IMR-90 (cell line): Measurements from ENCODE around the gene TNK1. TPM values are rescaled to one million over a fixed set of nuclear protein-coding genes. Genes with fewer than 3 reads are reported as not detected.
A peak's percentile ranks its signal among the peaks of the same experiment; 100 is the strongest.

Source experiments
- ATAC-seq: fragments of 200-7000 bp; cut with Tn5 transposase; 2 replicates; pipeline ENCODE4 v1.9.1; 2020; ENCODE audit warnings: low read depth, mild to moderate bottlenecking, moderate library complexity
- BruUV-seq: library from RNA; stranded (reverse); fragments of 400-500 nt; replicated peaks from 2 replicates; lab custom pipeline; 2021; lab: Mats Ljungman, UMichigan
- CTCF ChIA-PET: fragments of 300-600 bp; formaldehyde crosslinking; extraction: SDS; loops from one replicate; lab custom pipeline; 2021; ENCODE audit warnings: antibody characterized with exemption; lab: Yijun Ruan, JAX
- POLR2A ChIA-PET: fragments of 300-600 bp; sonication (Branson Sonifier 250); formaldehyde crosslinking; loops from one replicate; lab custom pipeline; 2022; ENCODE audit warnings: antibody characterized with exemption; ENCODE audit not compliant: unreplicated experiment; lab: Charles Lee
- DNase-seq: peaks from one replicate; pipeline ENCODE4 v3.0.0; 2013
- H2AFZ ChIP-seq: replicated peaks from 2 replicates; pipeline ENCODE3; 2013; ENCODE audit warnings: low read length, mild to moderate bottlenecking; ENCODE audit not compliant: poor library complexity
- H2AK5ac ChIP-seq: 2 replicates; pipeline ENCODE4 v1.6.1; 2013; ENCODE audit warnings: low read depth, low read length, inconsistent platforms
- H2AK9ac ChIP-seq: replicated peaks from 2 replicates; pipeline ENCODE3; 2013; ENCODE audit warnings: mild to moderate bottlenecking, low read depth, low read length, moderate library complexity; ENCODE audit not compliant: poor library complexity
- H2BK120ac ChIP-seq: 2 replicates; pipeline ENCODE4 v1.6.1; 2013; ENCODE audit warnings: low read depth, low read length, inconsistent platforms
- H2BK15ac ChIP-seq: 3 replicates; pipeline ENCODE4 v1.6.1; 2013; ENCODE audit warnings: low read depth, low read length, inconsistent platforms
- H2BK20ac ChIP-seq: 2 replicates; pipeline ENCODE4 v1.6.1; 2013; ENCODE audit warnings: low read depth, mild to moderate bottlenecking, inconsistent platforms, low read length, moderate library complexity
- H2BK5ac ChIP-seq: 2 replicates; pipeline ENCODE4 v1.6.1; 2013; ENCODE audit warnings: mild to moderate bottlenecking, low read depth, low read length, inconsistent platforms; ENCODE audit not compliant: poor library complexity, severe bottlenecking
- H3K14ac ChIP-seq: replicated peaks from 2 replicates; pipeline ENCODE4 v1.6.1; 2013; ENCODE audit warnings: low read depth, low read length, inconsistent platforms
- H3K18ac ChIP-seq: 2 replicates; pipeline ENCODE4 v1.6.1; 2013; ENCODE audit warnings: low read depth, low read length, control low read depth
- H3K23ac ChIP-seq: 2 replicates; pipeline ENCODE4 v1.6.1; 2013; ENCODE audit warnings: low read depth, low read length, inconsistent platforms
- H3K27ac ChIP-seq: 2 replicates; pipeline ENCODE4 v1.5.1; 2013; ENCODE audit warnings: mild to moderate bottlenecking, control low read depth, low read length; ENCODE audit not compliant: insufficient read depth
- H3K27me3 ChIP-seq: 2 replicates; pipeline ENCODE4 v1.6.1; 2013; ENCODE audit warnings: low read length; ENCODE audit not compliant: control insufficient read depth, insufficient read depth
- H3K36me3 ChIP-seq: 2 replicates; pipeline ENCODE4 v1.6.1; 2013; ENCODE audit warnings: low read length, mixed read lengths; ENCODE audit not compliant: control insufficient read depth, insufficient read depth
- H3K4ac ChIP-seq: 2 replicates; pipeline ENCODE4 v1.6.1; 2013; ENCODE audit warnings: low read depth, low read length, inconsistent platforms
- H3K4me1 ChIP-seq: 2 replicates; pipeline ENCODE4 v1.6.1; 2013; ENCODE audit warnings: low read length, mixed read lengths; ENCODE audit not compliant: control insufficient read depth, insufficient read depth
- H3K4me2 ChIP-seq: 2 replicates; pipeline ENCODE4 v1.6.1; 2013; ENCODE audit warnings: low read depth, mild to moderate bottlenecking, control low read depth, low read length, moderate library complexity
- H3K4me3 ChIP-seq: 2 replicates; pipeline ENCODE4 v1.5.1; 2013; ENCODE audit warnings: low read depth, mild to moderate bottlenecking, control low read depth, low read length, moderate library complexity; ENCODE audit not compliant: insufficient read depth
- H3K56ac ChIP-seq: 2 replicates; pipeline ENCODE4 v1.6.1; 2013; ENCODE audit warnings: low read length, inconsistent platforms; ENCODE audit not compliant: insufficient read depth; ENCODE audit errors: extremely low read depth
- H3K79me1 ChIP-seq, 2 experiments: 2 replicates each; pipeline ENCODE4 v1.6.1; 2013; ENCODE audit warnings: low read length in 2 of 2, inconsistent platforms in 1 of 2, low read depth in 1 of 2
- H3K9ac ChIP-seq: 2 replicates; pipeline ENCODE4 v1.6.1; 2013; ENCODE audit warnings: low read depth, low read length, control low read depth
- H3K9me1 ChIP-seq: 2 replicates; pipeline ENCODE4 v1.6.1; 2013; ENCODE audit warnings: low read length, inconsistent platforms; ENCODE audit not compliant: insufficient read depth
- H3K9me3 ChIP-seq: 2 replicates; pipeline ENCODE4 v1.6.1; 2013; ENCODE audit warnings: low read length; ENCODE audit not compliant: control insufficient read depth, insufficient read depth
- H4K20me1 ChIP-seq: 2 replicates; pipeline ENCODE4 v1.6.1; 2013; ENCODE audit warnings: low read length, inconsistent platforms; ENCODE audit not compliant: insufficient read depth
- H4K5ac ChIP-seq: 2 replicates; pipeline ENCODE4 v1.6.1; 2013; ENCODE audit warnings: mild to moderate bottlenecking, low read depth, low read length, control low read depth
- H4K8ac ChIP-seq, 2 experiments: 2 replicates each; pipeline ENCODE4 v1.6.1; 2013; ENCODE audit warnings: low read depth in 2 of 2, low read length in 2 of 2, control low read depth in 1 of 2, inconsistent platforms in 1 of 2
- H4K91ac ChIP-seq: 2 replicates; pipeline ENCODE4 v1.6.1; 2013; ENCODE audit warnings: low read depth, low read length, inconsistent platforms; ENCODE audit not compliant: insufficient read depth
- BHLHE40 ChIP-seq: fragments of 150-350 bp; IDR thresholded peaks from 2 replicates; pipeline ENCODE4 v1.6.1; 2016; ENCODE audit warnings: mild to moderate bottlenecking, low read depth, low read length
- CEBPB ChIP-seq: IDR thresholded peaks from 2 replicates; pipeline ENCODE4 v1.6.1; 2012; ENCODE audit warnings: low read depth, low read length, improper control_type of control experiment
- CHD1 ChIP-seq: IDR thresholded peaks from 2 replicates; pipeline ENCODE4 v1.6.1; 2012; ENCODE audit warnings: low read depth, low read length, improper control_type of control experiment
- FOS ChIP-seq: fragments of 150-350 bp; IDR thresholded peaks from 2 replicates; pipeline ENCODE4 v1.6.1; 2016; ENCODE audit warnings: low read depth, low read length
- MAFK ChIP-seq: IDR thresholded peaks from 2 replicates; pipeline ENCODE4 v1.6.1; 2012; ENCODE audit warnings: low read depth, low read length, improper control_type of control experiment
- MAZ ChIP-seq: IDR thresholded peaks from 2 replicates; pipeline ENCODE4 v1.6.1; 2012; ENCODE audit warnings: low read depth, mild to moderate bottlenecking, low read length, improper control_type of control experiment, moderate library complexity, borderline replicate concordance
- MXI1 ChIP-seq: IDR thresholded peaks from 2 replicates; pipeline ENCODE4 v1.6.1; 2012; ENCODE audit warnings: low read depth, mild to moderate bottlenecking, low read length, moderate library complexity, borderline replicate concordance
- NFE2L2 ChIP-seq: fragments of 150-350 bp; IDR thresholded peaks from 2 replicates; pipeline ENCODE4 v1.6.1; 2016; ENCODE audit warnings: low read depth, mild to moderate bottlenecking, low read length
- POLR2A ChIP-seq: IDR thresholded peaks from 2 replicates; pipeline ENCODE4 v1.6.1; 2012; ENCODE audit warnings: mild to moderate bottlenecking, low read depth, low read length
- RAD21 ChIP-seq: IDR thresholded peaks from 2 replicates; pipeline ENCODE4 v1.6.1; 2012; ENCODE audit warnings: low read length, improper control_type of control experiment
- RCOR1 ChIP-seq: IDR thresholded peaks from 2 replicates; pipeline ENCODE4 v1.6.1; 2012; ENCODE audit warnings: mild to moderate bottlenecking, low read length, improper control_type of control experiment; ENCODE audit not compliant: insufficient replicate concordance
- RFX5 ChIP-seq: IDR thresholded peaks from 2 replicates; pipeline ENCODE4 v1.8.0; 2012; ENCODE audit warnings: low read depth, mild to moderate bottlenecking, low read length, moderate library complexity
- SMC3 ChIP-seq: fragments of 150-350 bp; IDR thresholded peaks from 2 replicates; pipeline ENCODE4 v1.6.1; 2016; ENCODE audit warnings: low read depth, mild to moderate bottlenecking, antibody characterized with exemption, low read length, moderate library complexity
- WGBS, 2 experiments: methylation state at CpG; one replicate each; pipeline versions ENCODE4 v1.1.5 to v1.1.7; 2013; ENCODE audit warnings: missing lambda C conversion rate in 2 of 2; ENCODE audit not compliant: insufficient read length in 1 of 2; ENCODE audit errors: extremely low coverage in 2 of 2; 5-methylcytosine and 5-hydroxymethylcytosine counted together
- dilution Hi-C: fragments of 300-500 bp; cut with HindIII; formaldehyde crosslinking; loops from one replicate; pipeline ENCODE4 v1.14.3; 2018; ENCODE audit warnings: low sequenced_read_pairs; ENCODE audit not compliant: unreplicated experiment
- in situ Hi-C: fragments of 300-500 bp; cut with MboI; formaldehyde crosslinking; loops from 3 replicates; pipeline ENCODE4 v1.14.3; 2019; ENCODE audit warnings: low sequenced_read_pairs, inconsistent platforms, mixed read lengths
- intact Hi-C: fragments of 100-400 bp; cut with micrococcal nuclease; formaldehyde crosslinking; loops from 2 replicates; pipeline ENCODE4 v1.10.0; 2022
- polyA plus RNA-seq, 3 experiments: library from polyadenylated mRNA; depleted of rRNA; stranded (reverse); fragments of >200 nt; gene quantifications; 2 replicates each; pipeline ENCODE4 v1.2.3, GENCODE V29; 2012; ENCODE audit warnings: low replicate concordance in 1 of 3
- total RNA-seq: library from RNA; depleted of rRNA; stranded (reverse); fragments of >200 nt; gene quantifications from 2 replicates; pipeline ENCODE4 v1.2.3, GENCODE V29; 2012
- TF ChIP-seq, protein P1 (sequence below): conservative IDR thresholded peaks from 2 replicates; pipeline ENCODE4 v1.5.1; 2012; ENCODE audit warnings: mild to moderate bottlenecking, low read depth, low read length, improper control_type of control experiment
- TF ChIP-seq, protein P2 (sequence below): fragments of 150-350 bp; IDR thresholded peaks from 2 replicates; pipeline ENCODE4 v1.6.1; 2016; ENCODE audit warnings: low read depth, mild to moderate bottlenecking, low read length, moderate library complexity, borderline replicate concordance
- TF ChIP-seq, protein P3 (sequence below): fragments of 150-350 bp; IDR thresholded peaks from 2 replicates; pipeline ENCODE4 v1.6.1; 2017; ENCODE audit warnings: mild to moderate bottlenecking, antibody characterized with exemption, low read length, low read depth

TNK1 gene
- total and polyA plus RNA-seq, 2 of the 4 experiments (the other 2 are of a cell fraction): 0.44 to 0.54 TPM

DNA sequence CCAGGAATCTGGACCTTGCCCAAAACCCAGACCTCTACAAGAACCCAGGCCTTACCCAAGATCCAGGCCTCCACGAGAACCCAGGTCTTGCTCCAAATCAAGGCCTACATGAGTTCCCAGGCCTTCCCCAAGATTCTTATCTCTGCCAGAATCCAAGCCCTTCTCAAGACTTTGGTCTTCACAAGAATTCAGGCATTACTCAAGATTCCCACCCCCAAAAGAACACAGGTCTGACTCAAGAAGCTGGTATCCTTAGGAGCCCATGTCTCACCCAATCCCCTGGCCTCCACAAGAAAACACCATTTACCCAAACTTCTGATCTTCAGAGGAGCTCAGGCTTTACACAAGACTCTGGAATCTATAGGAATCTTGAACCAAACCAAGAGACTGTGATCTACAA, 50.3 kb downstream of the TNK1 start:
- no peak overlapping the region for H3K14ac ChIP-seq
- no peaks in the 10 kb centered on the region for H3K36me3 ChIP-seq
- H2AK5ac ChIP-seq: no peak overlapping the region
- H3K56ac ChIP-seq: no peak overlapping the region
- H3K9me3 ChIP-seq: no peaks in the 10 kb centered on the region
- no peak overlapping the region for H3K4me3 ChIP-seq
- ChIA-PET CTCF (no interaction called here), POLR2A (no interaction called here)
- no peak overlapping the region for H4K8ac ChIP-seq
- H2BK120ac ChIP-seq: no peak overlapping the region
- no peak overlapping the region for H2BK5ac ChIP-seq
- no peaks in the 10 kb centered on the region; the same call in 1 of the 2 replicates for H4K20me1 ChIP-seq
- no TSS peak for BruUV-seq
- H2AFZ ChIP-seq: no peak overlapping the region
- ATAC-seq (no peak), DNase-seq (peak; percentile 22)
- H3K9me1 ChIP-seq: no peaks in the 10 kb centered on the region
- no peak overlapping the region for H3K9ac ChIP-seq
- H4K91ac ChIP-seq: no peak overlapping the region
- TF ChIP-seq FOS (no peak), BHLHE40 (no peak), MAZ (no peak), RAD21 (no peak), SMC3 (no peak), MAFK (no peak), CHD1 (no peak), NFE2L2 (no peak), POLR2A (no peak), MXI1 (no peak), RCOR1 (no peak), RFX5 (no peak), CEBPB (no peak)
- TF ChIP-seq, protein P1, sequence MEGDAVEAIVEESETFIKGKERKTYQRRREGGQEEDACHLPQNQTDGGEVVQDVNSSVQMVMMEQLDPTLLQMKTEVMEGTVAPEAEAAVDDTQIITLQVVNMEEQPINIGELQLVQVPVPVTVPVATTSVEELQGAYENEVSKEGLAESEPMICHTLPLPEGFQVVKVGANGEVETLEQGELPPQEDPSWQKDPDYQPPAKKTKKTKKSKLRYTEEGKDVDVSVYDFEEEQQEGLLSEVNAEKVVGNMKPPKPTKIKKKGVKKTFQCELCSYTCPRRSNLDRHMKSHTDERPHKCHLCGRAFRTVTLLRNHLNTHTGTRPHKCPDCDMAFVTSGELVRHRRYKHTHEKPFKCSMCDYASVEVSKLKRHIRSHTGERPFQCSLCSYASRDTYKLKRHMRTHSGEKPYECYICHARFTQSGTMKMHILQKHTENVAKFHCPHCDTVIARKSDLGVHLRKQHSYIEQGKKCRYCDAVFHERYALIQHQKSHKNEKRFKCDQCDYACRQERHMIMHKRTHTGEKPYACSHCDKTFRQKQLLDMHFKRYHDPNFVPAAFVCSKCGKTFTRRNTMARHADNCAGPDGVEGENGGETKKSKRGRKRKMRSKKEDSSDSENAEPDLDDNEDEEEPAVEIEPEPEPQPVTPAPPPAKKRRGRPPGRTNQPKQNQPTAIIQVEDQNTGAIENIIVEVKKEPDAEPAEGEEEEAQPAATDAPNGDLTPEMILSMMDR: no peak
- TF ChIP-seq, protein P2, sequence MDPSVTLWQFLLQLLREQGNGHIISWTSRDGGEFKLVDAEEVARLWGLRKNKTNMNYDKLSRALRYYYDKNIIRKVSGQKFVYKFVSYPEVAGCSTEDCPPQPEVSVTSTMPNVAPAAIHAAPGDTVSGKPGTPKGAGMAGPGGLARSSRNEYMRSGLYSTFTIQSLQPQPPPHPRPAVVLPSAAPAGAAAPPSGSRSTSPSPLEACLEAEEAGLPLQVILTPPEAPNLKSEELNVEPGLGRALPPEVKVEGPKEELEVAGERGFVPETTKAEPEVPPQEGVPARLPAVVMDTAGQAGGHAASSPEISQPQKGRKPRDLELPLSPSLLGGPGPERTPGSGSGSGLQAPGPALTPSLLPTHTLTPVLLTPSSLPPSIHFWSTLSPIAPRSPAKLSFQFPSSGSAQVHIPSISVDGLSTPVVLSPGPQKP: no peak
- TF ChIP-seq, protein P3, sequence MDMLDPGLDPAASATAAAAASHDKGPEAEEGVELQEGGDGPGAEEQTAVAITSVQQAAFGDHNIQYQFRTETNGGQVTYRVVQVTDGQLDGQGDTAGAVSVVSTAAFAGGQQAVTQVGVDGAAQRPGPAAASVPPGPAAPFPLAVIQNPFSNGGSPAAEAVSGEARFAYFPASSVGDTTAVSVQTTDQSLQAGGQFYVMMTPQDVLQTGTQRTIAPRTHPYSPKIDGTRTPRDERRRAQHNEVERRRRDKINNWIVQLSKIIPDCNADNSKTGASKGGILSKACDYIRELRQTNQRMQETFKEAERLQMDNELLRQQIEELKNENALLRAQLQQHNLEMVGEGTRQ: no peak
- H3K23ac ChIP-seq: no peak overlapping the region
- no peak overlapping the region for H4K5ac ChIP-seq
- dilution Hi-C loops (no loop called here), in situ Hi-C loops (no loop called here), intact Hi-C loops (no loop called here)
- no peaks in the 10 kb centered on the region; a peak in 1 of 4 replicates for H3K79me1 ChIP-seq
- H3K27ac ChIP-seq: no peak overlapping the region
- H3K27me3 ChIP-seq: no peaks in the 10 kb centered on the region; the same call in 1 of the 2 replicates
- H3K4me2 ChIP-seq: no peak overlapping the region
- H3K4me1 ChIP-seq: no peaks in the 10 kb centered on the region
- no peak overlapping the region for H2AK9ac ChIP-seq
- no peak overlapping the region for H2BK20ac ChIP-seq
- no CpG with 5 or more reads among the region's 1 CpG for WGBS, 2 experiments
- H2BK15ac ChIP-seq: no peak overlapping the region
- no peak overlapping the region for H3K18ac ChIP-seq
- no peak overlapping the region for H3K4ac ChIP-seq
